GM20431 (cell line): ENCODE data around the gene EXOSC10.

ENCODE experiments used
- in situ Hi-C: fragments of 300-500 bp; cut with MseI, MboI; formaldehyde crosslinking; loops from one replicate; pipeline ENCODE4 v1.15.0; 2020; ENCODE audit warnings: low sequenced_read_pairs; ENCODE audit not compliant: unreplicated experiment

EXOSC10 gene

DNA sequence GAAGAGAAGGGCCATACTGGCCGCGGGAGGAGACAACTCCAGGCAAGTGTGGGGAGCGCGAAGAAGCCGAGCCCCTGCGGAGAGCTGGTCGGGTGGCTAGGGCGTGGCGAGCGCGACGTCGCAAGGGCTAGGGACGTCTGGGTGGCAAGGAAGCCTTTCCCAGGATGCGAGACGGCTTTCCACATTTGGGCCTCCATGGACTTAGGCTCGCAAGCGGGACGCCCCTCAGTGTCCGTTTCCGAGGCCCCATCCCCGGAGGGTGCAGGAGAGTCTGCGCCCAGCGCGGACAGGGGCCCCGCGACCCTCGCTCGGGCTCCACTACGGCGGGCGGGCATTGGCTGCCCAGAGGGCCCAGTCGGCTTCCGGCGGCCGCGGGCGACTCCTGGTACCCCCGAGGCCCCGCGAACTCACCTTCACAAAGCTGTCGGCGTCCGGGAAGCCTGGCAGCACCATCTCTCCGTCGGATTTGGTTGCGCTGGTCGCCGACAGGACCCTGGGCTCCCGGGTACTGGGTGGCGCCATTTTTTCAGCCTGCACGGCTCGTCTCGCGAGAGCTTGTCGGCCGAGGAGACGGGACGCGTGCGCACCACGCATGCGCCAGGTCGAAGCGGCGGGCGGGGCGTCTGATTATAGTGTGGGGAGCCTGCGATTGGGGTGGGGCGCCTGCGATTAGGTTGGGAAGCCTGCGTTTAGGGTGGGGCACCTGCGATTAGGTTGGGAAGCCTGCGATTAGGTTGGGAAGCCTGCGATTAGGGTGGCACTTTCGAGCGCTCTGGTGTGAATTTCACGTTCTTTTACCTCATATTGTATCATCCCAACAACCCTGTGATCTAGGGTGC lies at the start of gene EXOSC10:
Gene EXOSC10 (minus strand): TSS at position 560 of the 839 bp plus-strand sequence. CDS start 38 bp downstream, at position 522.
- in situ Hi-C loops: no loop called here

DNA sequence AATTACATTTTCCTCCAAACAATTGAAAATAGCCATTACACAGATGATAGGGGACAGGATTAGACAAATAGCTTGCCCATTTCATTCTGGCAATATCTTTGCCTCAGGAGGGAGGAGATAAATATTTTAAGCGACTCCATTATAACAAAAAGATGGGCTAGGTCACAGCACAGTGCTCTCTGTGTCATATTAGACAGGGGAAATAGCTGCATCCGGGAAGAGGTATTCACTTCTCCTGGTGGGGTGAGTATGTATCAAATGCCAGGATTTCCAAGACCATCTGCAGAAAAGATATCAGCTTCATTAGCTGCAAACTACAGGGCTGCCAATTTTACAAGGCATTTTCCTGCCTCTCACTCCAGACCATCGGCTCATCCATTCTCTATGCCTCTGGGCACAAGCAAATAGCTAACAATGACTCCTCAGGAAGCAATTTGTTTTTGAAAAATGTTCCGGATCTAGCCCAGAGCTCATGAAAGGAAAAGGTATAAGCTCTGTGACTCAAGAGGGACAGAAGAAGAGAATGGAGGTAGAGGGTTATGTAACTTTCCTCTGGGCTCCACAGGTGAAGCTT lies 47.6 kb upstream of the EXOSC10 start:
- in situ Hi-C loops: no loop called here

GRCh38 chr1:11145741-11146140 lies 46.1 kb upstream of the EXOSC10 start:
- in situ Hi-C loops: no loop called here

- in situ Hi-C loops: no loop called here
Measured at GRCh38 chr1:11144570-11145256, 45.0 kb upstream of the EXOSC10 start.

DNA sequence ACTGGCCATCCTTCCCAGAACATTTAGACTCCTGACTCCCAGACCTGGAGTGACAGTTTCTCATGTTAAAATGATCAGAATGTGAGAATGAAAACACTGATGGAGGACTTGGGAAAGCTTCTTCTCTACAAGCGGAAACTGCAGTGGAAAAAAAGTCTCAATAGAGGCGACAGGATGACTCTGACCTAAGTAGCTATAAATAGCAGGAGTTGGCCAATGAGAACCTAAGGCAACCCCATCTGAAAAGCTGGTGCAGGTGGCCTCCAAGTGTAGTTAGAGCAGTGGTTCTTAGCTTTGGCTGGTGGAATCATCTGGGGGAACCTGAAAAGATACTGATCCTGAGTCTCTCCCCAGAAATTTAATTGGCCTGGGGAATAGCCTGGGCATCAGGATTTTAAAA lies 44.2 kb upstream of the EXOSC10 start:
- in situ Hi-C loops: no loop called here

GRCh38 chr1:11143401-11143800 lies 43.7 kb upstream of the EXOSC10 start:
- in situ Hi-C loops: no loop called here

DNA sequence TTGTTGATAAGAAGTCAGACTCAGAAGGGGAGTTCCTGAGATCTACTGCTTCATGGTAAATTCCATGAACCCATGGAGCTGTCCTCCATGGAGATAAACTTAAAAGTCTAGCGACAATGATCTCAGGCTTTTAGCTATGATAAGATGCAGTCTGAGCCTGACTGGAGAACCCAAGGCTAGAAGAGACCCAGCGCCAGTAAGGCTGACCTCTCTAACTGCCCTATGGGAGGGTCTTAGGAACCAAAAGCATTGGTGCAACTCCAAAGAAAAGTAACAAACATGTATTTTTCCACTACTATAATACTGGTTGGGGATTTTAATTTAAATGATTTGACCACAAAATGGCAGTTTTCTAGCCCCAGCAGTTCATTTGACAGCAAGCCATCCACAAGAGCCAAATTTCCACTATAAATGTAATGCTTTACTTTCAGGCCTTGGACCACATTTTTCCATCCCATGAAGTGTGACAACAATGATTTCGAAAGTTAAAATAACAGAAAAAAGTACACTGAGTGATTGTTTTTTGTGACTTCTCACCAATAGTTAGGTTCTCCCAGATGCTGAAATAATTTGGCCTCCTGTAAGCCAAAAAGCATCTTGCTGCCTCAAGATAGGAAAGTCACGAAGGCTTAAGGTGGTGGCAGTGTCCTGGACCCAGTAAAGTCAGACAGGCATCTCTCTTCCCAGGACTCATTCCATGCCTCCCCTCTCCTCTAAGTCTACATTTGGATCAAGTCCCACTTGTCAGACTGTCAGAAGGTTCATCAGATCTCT lies 43.1 kb upstream of the EXOSC10 start:
- in situ Hi-C loops: no loop called here

DNA sequence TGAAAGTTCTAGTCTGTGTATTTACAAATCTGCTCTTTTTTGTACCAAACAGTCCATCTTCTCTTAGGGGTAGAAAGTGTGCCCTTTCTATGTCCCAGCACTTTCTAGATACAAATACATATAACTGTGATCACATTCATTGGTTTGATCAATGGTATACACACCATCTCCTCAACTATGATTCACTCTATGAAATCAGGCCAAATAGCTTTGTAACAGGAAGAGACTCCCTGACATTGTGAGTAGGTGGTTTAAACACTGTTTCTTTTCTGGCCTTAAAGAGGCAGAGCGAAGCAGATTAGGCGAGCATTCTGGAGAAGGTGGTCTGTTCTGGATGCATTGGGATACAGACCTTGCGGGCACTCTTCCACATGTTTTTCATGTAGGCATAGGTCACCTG lies 39.3 kb upstream of the EXOSC10 start:
- in situ Hi-C loops: no loop called here

GRCh38 chr1:11138029-11138428 lies 38.4 kb upstream of the EXOSC10 start:
- in situ Hi-C loops: no loop called here

- in situ Hi-C loops: no loop called here
Measured at GRCh38 chr1:11134898-11135266, 35.2 kb upstream of the EXOSC10 start.

DNA sequence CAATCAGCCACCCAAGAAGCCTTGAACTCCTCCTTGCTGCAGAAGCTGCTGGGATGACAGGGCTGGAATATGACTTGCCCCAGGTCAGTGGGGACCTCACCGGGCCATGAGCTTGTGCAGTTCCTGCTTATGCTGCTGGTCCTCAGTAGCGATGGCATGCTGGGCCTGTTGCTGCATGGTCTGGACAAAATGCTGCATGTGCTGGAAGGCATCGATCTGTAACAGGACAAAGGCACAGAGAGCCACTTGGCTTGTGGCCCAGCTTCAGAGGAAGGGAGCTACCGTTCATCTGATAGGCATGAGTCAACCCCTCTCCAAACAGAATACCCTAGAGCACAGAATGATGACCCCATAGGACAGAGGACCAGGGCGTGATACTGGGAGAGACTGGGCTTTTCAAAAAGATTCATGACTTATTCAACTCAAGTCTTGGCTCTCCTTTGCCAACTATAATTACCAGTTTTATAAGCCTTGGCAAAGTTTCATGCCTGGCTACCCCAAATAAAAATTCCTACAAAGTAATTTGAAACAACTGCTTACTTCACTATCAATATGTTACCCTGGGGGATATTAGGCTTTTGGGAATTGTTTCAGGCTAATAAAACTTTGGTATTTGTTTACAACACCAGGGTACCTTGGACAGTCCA lies 34.7 kb upstream of the EXOSC10 start:
- in situ Hi-C loops: no loop called here

- in situ Hi-C loops: no loop called here
Measured at GRCh38 chr1:11132563-11133293, 33.1 kb upstream of the EXOSC10 start.

- in situ Hi-C loops: no loop called here
Measured at GRCh38 chr1:11131816-11132215, 32.1 kb upstream of the EXOSC10 start.

DNA sequence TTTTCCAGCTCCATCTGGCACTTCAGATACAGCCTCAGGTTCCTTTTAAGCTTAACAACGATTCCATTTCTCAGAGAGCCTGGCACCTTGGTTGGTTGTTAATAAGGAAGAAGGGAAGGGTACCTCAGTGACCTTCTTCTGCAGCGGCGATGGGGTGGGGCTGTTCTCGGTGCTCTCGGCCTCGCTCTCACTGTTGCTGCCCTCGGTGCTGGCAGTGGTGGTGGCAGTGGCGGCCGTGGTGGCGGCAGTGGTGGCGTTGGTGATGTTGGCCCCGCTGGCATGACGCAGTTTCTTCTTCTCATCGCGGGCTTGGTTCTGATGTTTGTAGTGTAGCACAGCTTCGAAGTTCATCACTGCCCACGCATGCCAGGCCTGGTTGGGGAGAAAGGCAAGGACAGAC lies 30.7 kb upstream of the EXOSC10 start:
- in situ Hi-C loops: no loop called here

- in situ Hi-C loops: no loop called here
Measured at GRCh38 chr1:11129649-11130390, 30.2 kb upstream of the EXOSC10 start.

GRCh38 chr1:11126569-11126968 lies 26.9 kb upstream of the EXOSC10 start:
- in situ Hi-C loops: no loop called here

GRCh38 chr1:11125931-11126330 lies 26.3 kb upstream of the EXOSC10 start:
- in situ Hi-C loops: no loop called here

- in situ Hi-C loops: no loop called here
Measured at GRCh38 chr1:11124965-11125364, 25.3 kb upstream of the EXOSC10 start.

DNA sequence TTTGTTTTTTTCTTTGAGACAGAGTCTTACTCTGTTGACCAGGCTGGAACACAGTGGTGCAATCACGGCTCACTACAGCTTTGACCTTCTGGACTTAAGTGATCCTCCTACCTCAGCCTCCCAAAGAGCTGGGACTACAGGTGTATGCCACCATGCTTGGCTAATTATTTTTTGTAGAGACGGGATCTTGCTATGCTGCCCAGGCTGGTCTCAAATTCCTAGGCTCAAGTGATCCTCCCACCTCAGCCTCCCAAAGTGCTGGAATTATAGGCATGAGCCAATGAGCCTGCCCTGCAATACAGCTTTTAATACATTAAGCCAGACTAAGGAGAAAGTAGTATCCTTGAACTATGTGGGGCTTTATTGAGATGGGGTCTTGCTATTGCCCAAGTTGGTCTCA lies 16.6 kb upstream of the EXOSC10 start:
- in situ Hi-C loops: no loop called here
